Activated T-helper 1 cell treated with anti-CD3 and anti-CD28 coated beads, Interleukin-12 subunit alpha, Interleukin-12 subunit beta, Interleukin-2, Interleukin-4 antibody, amounts not matched to agents 30 ng/mL and 10 ng/mL and 1 ng/mL, durations not matched to agents 14 hours and 24 hours and 36 hours (primary cell): ENCODE data around the gene NUP214. TPM values are rescaled to one million over a fixed set of nuclear protein-coding genes. Genes with fewer than 3 reads are reported as not detected.

ENCODE experiments used
- DNase-seq: peaks from one replicate; pipeline ENCODE4 v3.0.0; 2021; ENCODE audit warnings: low spot score
- H3K27ac Mint-ChIP-seq: one replicate; pipeline ENCODE4 v1.8.0; 2021; ENCODE audit warnings: mild to moderate bottlenecking, mixed read lengths
- H3K27me3 Mint-ChIP-seq: one replicate; pipeline ENCODE4 v1.8.0; 2022; ENCODE audit warnings: mild to moderate bottlenecking, moderate library complexity, mixed read lengths; ENCODE audit not compliant: insufficient read depth
- H3K36me3 Mint-ChIP-seq: one replicate; pipeline ENCODE4 v1.8.0; 2021; ENCODE audit warnings: low read depth, mixed read lengths
- H3K4me1 Mint-ChIP-seq: one replicate; pipeline ENCODE4 v1.8.0; 2021; ENCODE audit warnings: low read depth, mixed read lengths
- H3K4me3 Mint-ChIP-seq: one replicate; pipeline ENCODE4 v1.8.0; 2021; ENCODE audit warnings: mild to moderate bottlenecking, moderate library complexity, mixed read lengths
- H3K9me3 Mint-ChIP-seq: one replicate; pipeline ENCODE4 v1.8.0; 2021; ENCODE audit warnings: mixed read lengths
- intact Hi-C: fragments of 100-400 bp; cut with micrococcal nuclease; formaldehyde crosslinking; loops from one replicate; pipeline ENCODE4 v1.15.1; 2024
- total RNA-seq: library from RNA; stranded (reverse); gene quantifications from 2 replicates; pipeline ENCODE4 v1.2.3, GENCODE V29; 2022

Gene NUP214
- total RNA-seq, 1 donor from 2014 or later, result 80.7 TPM

DNA sequence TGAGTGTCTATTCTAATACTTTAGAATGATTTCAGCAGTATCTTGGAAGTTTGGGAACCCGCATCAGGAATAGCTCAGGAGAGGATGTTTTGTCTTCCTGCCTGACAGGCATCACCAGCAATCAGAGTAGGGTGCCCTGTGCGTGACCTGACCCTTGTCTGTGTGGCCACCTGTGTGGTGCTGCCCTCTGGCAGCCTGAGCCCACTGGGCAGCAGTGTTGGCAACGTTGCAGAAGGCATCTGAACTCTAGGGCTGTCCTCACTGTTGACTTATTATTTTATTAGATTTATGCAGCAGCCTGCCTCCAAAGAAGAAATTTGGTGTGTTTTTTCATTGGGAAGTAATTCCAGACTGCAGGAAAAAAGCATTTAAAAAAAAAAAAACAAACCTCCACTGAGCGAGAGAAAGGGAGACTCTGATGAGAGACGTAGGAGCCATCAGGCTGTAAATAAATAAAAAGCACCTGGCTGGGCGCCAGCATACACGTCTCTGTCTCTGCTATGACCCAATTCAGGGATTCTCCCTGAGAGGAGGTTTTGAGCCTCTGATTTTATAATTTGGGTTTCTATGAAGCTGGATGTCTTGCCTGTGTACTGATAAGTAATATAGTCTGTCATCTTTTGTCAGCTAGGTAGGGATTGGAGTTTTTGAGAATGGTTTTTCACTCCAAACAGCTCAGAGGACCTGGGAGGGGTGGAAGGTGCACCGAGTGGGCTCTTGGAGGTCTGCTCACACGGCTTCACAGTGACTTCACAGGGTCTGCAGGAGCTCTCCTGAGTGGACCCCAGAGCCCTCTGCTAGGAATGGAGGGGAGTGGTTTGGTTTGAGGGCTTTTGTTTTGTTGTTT is 101.9 kb downstream of the NUP214 start:
- DNase-seq, result no peak
- Mint-ChIP-seq H3K27ac (peak overlapping the region; percentile 40), H3K27me3 (no peaks in the 10 kb centered on the region), H3K4me3 (no peak overlapping the region), H3K36me3 (peaks cover 30% of the 10 kb centered on the region), H3K9me3 (no peaks in the 10 kb centered on the region), H3K4me1 (peaks cover 5% of the 10 kb centered on the region)
- intact Hi-C loops, result no loop called here

DNA sequence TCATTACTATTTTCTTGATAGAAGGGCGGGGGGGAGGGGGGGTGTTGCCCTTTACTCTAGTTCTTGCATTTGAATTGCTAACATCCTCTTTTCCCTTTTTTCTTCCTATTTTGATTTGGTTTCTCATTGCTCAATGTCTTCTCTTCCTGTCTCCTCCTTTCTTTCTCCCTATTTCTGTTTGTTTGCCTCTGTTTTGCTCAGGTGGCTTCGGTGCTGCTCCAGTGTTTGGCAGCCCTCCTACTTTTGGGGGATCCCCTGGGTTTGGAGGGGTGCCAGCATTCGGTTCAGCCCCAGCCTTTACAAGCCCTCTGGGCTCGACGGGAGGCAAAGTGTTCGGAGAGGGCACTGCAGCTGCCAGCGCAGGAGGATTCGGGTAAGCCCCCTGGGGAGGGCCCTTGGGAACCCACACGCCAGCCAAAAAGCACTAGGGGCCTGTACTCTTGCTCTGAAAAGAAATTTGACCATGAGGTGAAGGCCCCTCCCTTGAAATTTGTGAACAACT is 102.6 kb downstream of the NUP214 start:
- Mint-ChIP-seq H3K27ac (no peak overlapping the region), H3K4me3 (no peak overlapping the region), H3K9me3 (no peaks in the 10 kb centered on the region), H3K4me1 (peaks cover 5% of the 10 kb centered on the region), H3K27me3 (no peaks in the 10 kb centered on the region), H3K36me3 (peaks cover 32% of the 10 kb centered on the region)
- DNase-seq, result no peak
- intact Hi-C loops, result no loop called here

DNA sequence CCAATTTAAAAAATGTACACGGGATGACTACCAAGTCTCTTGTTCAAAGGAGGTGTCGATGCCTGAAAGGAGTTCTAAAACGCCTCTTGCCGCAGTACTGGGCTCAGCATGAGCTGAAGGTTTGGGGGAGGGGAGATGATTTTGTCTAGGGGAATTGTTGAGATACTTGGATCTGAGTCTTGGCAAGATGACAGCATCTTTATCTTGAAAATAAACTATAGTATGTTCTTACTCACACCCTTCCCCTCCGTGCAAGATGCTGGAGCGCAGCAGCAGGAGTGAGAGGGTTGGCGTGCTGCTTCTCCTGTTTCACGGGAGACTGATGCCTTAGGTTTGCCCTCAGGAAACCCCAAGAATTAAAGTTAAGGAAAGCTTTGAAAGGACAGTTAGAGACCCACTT is 103.6 kb downstream of the NUP214 start:
- H3K27ac Mint-ChIP-seq, result no peak overlapping the region
- intact Hi-C loops, result no loop called here
- H3K27me3 Mint-ChIP-seq, result no peaks in the 10 kb centered on the region
- peaks cover 32% of the 10 kb centered on the region for H3K36me3 Mint-ChIP-seq
- no peak overlapping the region for H3K4me3 Mint-ChIP-seq
- peaks cover 14% of the 10 kb centered on the region for H3K4me1 Mint-ChIP-seq
- H3K9me3 Mint-ChIP-seq, result no peaks in the 10 kb centered on the region
- DNase-seq, result no peak

DNA sequence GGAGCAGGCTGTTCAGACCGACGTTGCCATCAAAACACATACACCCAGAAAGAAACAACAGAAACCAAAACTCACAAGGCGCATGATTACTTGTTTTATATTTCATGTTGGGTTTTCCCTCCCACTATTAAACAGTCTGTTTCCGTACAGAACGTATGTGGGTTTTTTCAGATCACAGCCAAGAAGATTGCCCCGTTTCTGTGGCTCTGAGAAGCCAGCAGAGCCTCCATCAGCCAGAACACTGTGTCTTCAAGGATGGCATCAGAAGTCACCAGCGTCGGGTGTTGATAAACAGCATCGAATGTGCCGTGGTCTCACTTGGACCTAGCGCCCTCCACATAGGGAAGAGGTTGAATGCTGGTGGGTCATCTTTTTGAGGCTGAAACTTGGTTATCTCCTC is 108.2 kb downstream of the NUP214 start:
- DNase-seq, result no peak
- Mint-ChIP-seq H3K36me3 (peaks cover 31% of the 10 kb centered on the region), H3K4me3 (peak overlapping the region; percentile 71), H3K9me3 (no peaks in the 10 kb centered on the region), H3K27ac (peak overlapping the region; percentile 87), H3K27me3 (no peaks in the 10 kb centered on the region), H3K4me1 (peaks cover 29% of the 10 kb centered on the region)
- intact Hi-C loops, result no loop called here

DNA sequence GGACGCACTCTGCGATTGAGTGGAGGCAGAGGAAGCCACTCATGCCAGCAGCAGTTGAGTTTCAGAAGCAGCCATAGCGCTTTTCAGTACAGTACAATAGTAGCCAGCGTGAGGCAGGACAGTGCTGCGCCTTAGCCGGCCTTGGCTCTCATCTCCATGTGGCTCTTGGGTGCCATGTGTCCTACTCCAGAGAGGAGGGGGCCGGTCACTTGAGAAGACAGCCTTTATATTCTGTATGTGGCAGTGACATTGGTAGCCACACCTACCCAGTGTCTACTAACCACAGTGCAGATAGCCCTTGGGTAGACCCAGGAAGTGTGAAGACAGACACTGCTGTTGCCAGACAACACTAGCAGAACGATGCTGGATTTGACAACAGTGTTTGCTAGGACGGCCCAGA is 108.6 kb downstream of the NUP214 start:
- no peaks in the 10 kb centered on the region for H3K27me3 Mint-ChIP-seq
- H3K4me1 Mint-ChIP-seq, result peaks cover 31% of the 10 kb centered on the region
- no peaks in the 10 kb centered on the region for H3K9me3 Mint-ChIP-seq
- no peak for DNase-seq
- H3K27ac Mint-ChIP-seq, result peak overlapping the region; percentile 87
- intact Hi-C loops, result no loop called here
- H3K4me3 Mint-ChIP-seq, result peak overlapping the region; percentile 11
- H3K36me3 Mint-ChIP-seq, result peaks cover 31% of the 10 kb centered on the region

DNA sequence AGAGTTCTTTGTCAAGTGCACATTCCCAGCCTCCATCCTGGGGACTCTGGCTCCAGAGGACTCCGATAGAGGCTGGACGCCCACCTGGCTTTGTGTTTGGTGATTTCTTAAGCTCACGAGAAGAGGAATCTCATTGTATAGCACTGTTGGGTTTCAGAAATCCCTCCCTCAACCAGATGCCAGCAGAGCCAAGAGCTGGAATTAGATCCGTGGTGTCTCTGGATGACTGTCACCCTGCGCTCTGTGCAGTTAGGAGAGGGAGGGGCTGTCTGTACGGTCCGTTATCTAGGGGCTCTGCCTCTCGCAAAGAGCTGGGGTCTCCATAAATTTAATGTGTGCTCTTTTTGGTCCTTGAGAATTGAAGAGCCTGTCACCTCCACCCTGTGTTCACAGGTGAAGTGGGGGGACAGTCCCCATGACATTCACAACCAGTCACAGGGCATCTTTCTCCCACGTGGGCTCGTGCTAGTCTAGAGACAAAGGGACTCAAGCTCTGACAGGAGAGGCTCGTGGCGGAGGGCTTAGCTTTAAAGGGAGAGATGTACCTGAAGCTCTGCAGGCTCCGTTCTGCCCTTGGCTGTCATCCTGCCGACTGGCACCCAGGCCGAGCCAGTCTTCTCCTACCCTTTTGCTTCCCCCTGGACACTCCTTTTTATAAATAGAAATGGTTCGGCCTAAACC is 109.6 kb downstream of the NUP214 start:
- intact Hi-C loops, result loop anchor here (5.0 kb wide), 1 partner anchor 108 kb away; the partner anchor contains the start of gene NUP214
- no peak overlapping the region for H3K27ac Mint-ChIP-seq
- peaks cover 35% of the 10 kb centered on the region for H3K4me1 Mint-ChIP-seq
- no peak overlapping the region for H3K4me3 Mint-ChIP-seq
- no peak for DNase-seq
- no peaks in the 10 kb centered on the region for H3K9me3 Mint-ChIP-seq
- no peaks in the 10 kb centered on the region for H3K27me3 Mint-ChIP-seq
- H3K36me3 Mint-ChIP-seq, result peaks cover 28% of the 10 kb centered on the region

DNA sequence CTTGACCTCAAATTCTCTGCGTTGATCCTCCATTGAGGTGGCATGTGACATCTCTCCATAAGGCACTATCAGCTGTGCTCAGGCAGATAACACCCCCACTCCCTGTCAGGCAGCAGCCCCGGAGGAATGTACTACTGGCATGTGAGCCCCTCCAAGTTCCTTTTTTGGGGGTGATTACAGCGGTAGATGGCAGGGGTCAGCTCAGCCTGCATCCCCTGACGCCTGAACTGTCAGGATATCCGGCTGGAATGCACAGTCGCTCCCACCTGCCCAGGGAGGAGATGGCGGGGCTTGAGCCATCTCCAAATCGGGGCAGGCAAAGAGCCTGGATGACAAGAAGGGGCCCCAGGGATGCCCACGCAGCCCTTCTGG is 110.1 kb downstream of the NUP214 start:
- H3K27ac Mint-ChIP-seq, result no peak overlapping the region
- intact Hi-C loops, result loop anchor here (5.0 kb wide), 1 partner anchor 108 kb away; the partner anchor contains the start of gene NUP214
- DNase-seq, result no peak

DNA sequence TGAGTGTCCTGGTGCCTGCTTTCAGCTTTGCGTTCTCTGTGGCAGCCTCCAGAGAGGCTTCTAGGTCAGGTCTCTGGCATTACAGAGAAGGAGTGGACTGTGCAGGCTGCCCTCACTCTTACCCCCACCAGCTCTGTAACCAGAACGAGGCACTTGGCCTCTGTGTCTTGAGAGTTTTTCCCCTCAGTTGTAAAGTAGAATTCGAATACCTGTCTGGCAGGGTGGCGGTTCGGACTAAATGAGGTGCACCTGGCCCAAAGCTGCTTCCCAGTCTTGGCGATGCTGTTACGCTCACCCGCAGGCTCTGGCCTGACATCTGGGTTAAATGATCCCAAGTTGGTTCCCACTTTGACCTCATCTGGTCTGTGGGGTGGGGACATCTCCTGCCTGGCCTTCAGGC is 110.8 kb downstream of the NUP214 start:
- Mint-ChIP-seq H3K9me3 (no peaks in the 10 kb centered on the region), H3K27ac (no peak overlapping the region), H3K4me3 (no peak overlapping the region), H3K36me3 (peaks cover 25% of the 10 kb centered on the region), H3K4me1 (peaks cover 35% of the 10 kb centered on the region), H3K27me3 (no peaks in the 10 kb centered on the region)
- DNase-seq, result no peak
- intact Hi-C loops, result loop anchor here (5.0 kb wide), 1 partner anchor 109 kb away; the partner anchor contains the start of gene NUP214

More for the DNA sequence above, 110.1 kb downstream of the NUP214 start:
- no peak overlapping the region for H3K4me3 Mint-ChIP-seq
- H3K36me3 Mint-ChIP-seq, result peaks cover 25% of the 10 kb centered on the region
- H3K27me3 Mint-ChIP-seq, result no peaks in the 10 kb centered on the region
- H3K4me1 Mint-ChIP-seq, result peaks cover 35% of the 10 kb centered on the region
- no peaks in the 10 kb centered on the region for H3K9me3 Mint-ChIP-seq

DNA sequence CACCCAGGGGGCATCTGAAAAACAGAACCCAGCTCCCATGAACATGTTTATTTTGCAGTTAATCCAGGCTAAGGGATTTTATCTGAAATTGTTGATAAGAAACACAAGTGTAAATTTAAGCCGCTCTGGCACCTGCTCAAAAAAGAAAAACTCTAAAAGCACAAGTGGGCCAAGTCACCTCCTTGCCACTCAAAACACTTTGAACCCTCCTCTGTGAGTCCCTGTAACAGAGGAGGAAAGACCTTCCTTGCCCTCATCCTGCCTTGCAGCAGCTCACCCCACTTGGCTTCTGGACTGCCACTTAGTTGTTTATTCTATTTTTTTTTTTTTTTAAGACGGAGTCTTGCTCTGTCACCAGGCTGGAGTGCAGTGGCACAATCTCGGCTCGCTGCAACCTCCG is 111.4 kb downstream of the NUP214 start:
- Mint-ChIP-seq H3K4me1 (peaks cover 35% of the 10 kb centered on the region), H3K9me3 (no peaks in the 10 kb centered on the region), H3K4me3 (no peak overlapping the region), H3K36me3 (peaks cover 21% of the 10 kb centered on the region), H3K27ac (peak overlapping the region; percentile 23), H3K27me3 (no peaks in the 10 kb centered on the region)
- intact Hi-C loops, result loop anchor here (5.0 kb wide), 1 partner anchor 109 kb away; the partner anchor contains the start of gene NUP214
- DNase-seq, result no peak

DNA sequence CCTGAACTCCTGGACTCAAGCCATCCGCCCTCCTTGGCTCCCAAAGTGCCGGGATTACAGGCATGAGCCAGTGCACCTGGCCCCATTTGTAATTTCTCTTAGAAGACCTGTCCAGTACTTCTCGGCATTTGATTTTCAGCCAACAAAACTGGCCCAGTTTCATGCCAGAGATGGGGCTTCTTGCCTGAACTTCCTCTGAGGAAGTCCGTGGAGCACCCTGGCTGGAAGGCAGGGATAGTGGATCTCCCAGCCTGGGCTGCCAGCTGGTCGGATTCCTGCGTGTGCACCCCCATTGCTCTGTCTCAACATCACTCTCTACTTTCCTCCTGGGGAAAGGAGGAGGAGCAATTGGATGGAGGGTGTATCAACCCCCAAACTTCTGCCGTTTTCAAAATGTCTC is 111.9 kb downstream of the NUP214 start:
- Mint-ChIP-seq H3K27ac (peak overlapping the region; percentile 90), H3K4me1 (peaks cover 35% of the 10 kb centered on the region), H3K9me3 (no peaks in the 10 kb centered on the region), H3K36me3 (peaks cover 18% of the 10 kb centered on the region), H3K27me3 (no peaks in the 10 kb centered on the region), H3K4me3 (peak overlapping the region; percentile 58)
- DNase-seq, result no peak
- intact Hi-C loops, result loop anchor here (5.0 kb wide), 1 partner anchor 110 kb away; the partner anchor contains the start of gene NUP214

DNA sequence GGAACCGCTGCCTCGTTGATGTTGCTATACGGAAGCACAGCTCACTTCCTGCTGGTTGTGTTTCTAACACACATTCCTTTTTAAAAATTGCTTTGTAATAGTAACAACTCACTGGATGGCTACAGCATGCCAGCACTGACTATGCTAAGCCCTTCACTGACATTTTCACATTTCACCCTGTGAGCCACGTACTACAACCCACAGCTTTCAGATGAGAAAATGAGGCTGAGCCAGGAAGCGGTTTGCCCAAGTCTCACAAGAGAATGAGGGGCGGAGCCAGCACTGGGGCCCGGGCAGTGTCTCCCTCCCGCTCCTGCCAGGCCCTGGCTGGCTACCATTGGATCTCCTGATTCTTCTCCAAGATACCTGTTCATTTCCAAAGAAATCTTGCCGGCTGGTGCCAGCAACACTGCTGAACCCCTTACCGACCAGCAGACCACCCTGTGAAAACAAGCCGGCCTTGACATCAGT is 112.6 kb downstream of the NUP214 start:
- H3K27me3 Mint-ChIP-seq, result no peaks in the 10 kb centered on the region
- peak overlapping the region; percentile 90 for H3K27ac Mint-ChIP-seq
- peaks cover 18% of the 10 kb centered on the region for H3K36me3 Mint-ChIP-seq
- peak overlapping the region; percentile 58 for H3K4me3 Mint-ChIP-seq
- DNase-seq, result peak; percentile 82
- intact Hi-C loops, result loop anchor here (1.0 to 5.0 kb wide), 5 partner anchors 14 to 510 kb away; partner anchors contain the start of genes FAM78A and NUP214
- peaks cover 35% of the 10 kb centered on the region for H3K4me1 Mint-ChIP-seq
- H3K9me3 Mint-ChIP-seq, result peaks cover 2% of the 10 kb centered on the region

DNA sequence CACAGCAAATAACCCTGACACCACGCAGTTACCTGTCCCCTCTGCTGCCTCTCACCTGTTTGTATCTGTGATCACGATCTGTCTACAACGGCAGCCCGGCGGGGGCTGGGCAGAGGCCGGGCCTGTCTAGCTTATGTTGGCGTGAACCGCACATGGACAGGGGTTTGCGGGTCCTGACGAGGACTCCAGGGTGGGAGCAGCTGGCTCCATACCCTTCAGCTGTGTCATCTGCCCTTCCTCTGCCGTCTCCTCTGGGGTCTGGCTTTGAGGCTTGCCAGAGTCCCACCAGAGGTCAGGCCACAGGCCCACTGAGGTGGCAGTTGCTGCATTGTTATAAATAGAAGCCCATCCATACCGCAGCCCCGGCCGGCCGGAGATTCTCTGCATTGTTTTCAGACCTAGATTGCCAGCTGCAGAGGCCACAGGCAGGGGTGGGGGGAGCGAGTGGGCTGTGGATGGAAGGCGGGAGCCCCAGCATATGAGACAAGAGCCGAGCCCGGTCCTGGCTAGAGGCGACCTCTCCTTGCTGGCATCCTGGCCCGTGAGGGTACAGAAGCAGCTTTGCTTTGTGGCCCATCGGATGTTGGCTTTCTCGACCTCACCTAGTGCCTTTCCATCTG is 113.1 kb downstream of the NUP214 start:
- Mint-ChIP-seq H3K9me3 (peaks cover 4% of the 10 kb centered on the region), H3K36me3 (peaks cover 20% of the 10 kb centered on the region), H3K27me3 (no peaks in the 10 kb centered on the region), H3K4me3 (peak overlapping the region; percentile 58), H3K4me1 (peaks cover 31% of the 10 kb centered on the region), H3K27ac (peak overlapping the region; percentile 90)
- intact Hi-C loops, result loop anchor here (1.0 to 5.0 kb wide), 5 partner anchors 14 to 510 kb away; partner anchors contain the start of genes FAM78A and NUP214
- DNase-seq, result no peak
